ENCODE results near the gene EHD3.

The EHD3 gene

GRCh38 chr2:31233741-31234682, at the start of gene EHD3:
TSS of gene EHD3 (plus strand) at chr2:31234152. CDS start at chr2:31234622, 470 bp downstream.
- peak; percentile 71 for TF ChIP-seq CTCF (IDR thresholded peaks at IDR 0.05)

GRCh38 chr2:31187166-31187565, 46.8 kb upstream of the EHD3 start:
- TF ChIP-seq CTCF (IDR thresholded peaks at IDR 0.05) = no peak

- TF ChIP-seq CTCF (IDR thresholded peaks at IDR 0.05) = no peak
Measured at GRCh38 chr2:31188131-31188530, 45.8 kb upstream of the EHD3 start.

GRCh38 chr2:31189141-31189540, 44.8 kb upstream of the EHD3 start:
- no peak for TF ChIP-seq CTCF (IDR thresholded peaks at IDR 0.05)

GRCh38 chr2:31190188-31190587, 43.8 kb upstream of the EHD3 start:
- no peak for TF ChIP-seq CTCF (IDR thresholded peaks at IDR 0.05)

GRCh38 chr2:31191931-31192330, 42.0 kb upstream of the EHD3 start:
- TF ChIP-seq CTCF (IDR thresholded peaks at IDR 0.05) = no peak

- no peak for TF ChIP-seq CTCF (IDR thresholded peaks at IDR 0.05)
Measured at GRCh38 chr2:31192396-31192795, 41.6 kb upstream of the EHD3 start.

All from LNCAP (cell line).